Vagina (tissue), 2 donors: ENCODE results near the gene DFFB. TPM values are rescaled to one million over a fixed set of nuclear protein-coding genes. Genes with fewer than 3 reads are reported as not detected.

Source experiments
- DNase-seq, 2 donors: peaks; one replicate each; pipeline ENCODE4 v3.0.0-alpha.2; 2017; ENCODE audit errors: extremely low spot score in 2 of 2
- H3K27ac ChIP-seq: fragments of 200-600 bp; sonication (generic); one replicate; pipeline ENCODE4 v1.5.1; 2019
- H3K27me3 ChIP-seq: fragments of 200-600 bp; sonication (generic); one replicate; pipeline ENCODE4 v1.5.1; 2019
- H3K36me3 ChIP-seq, 2 donors: fragments of 200-600 bp; sonication (generic); one replicate each; pipeline ENCODE4 v1.5.1; 2017 to 2019
- H3K4me1 ChIP-seq: fragments of 200-600 bp; sonication (generic); one replicate; pipeline ENCODE4 v1.5.1; 2019
- H3K4me3 ChIP-seq, 2 donors: fragments of 200-600 bp; sonication (generic); 1 replicate in 1 of 2; 2 replicates in 1 of 2; pipeline ENCODE4 v1.5.1; 2016 to 2019
- H3K9me3 ChIP-seq: fragments of 200-600 bp; sonication (generic); one replicate; pipeline ENCODE4 v1.5.1; 2019
- POLR2A ChIP-seq, 2 donors: fragments of 450-650 bp; IDR thresholded peaks; one replicate each; pipeline ENCODE4 v1.6.1; 2017; ENCODE audit warnings: antibody characterized with exemption in 2 of 2, mild to moderate bottlenecking in 2 of 2, moderate library complexity in 2 of 2
- POLR2AphosphoS5 ChIP-seq, 2 donors: sonication (generic); formaldehyde crosslinking; IDR thresholded peaks; one replicate each; pipeline ENCODE4 v1.9.0; 2017; ENCODE audit warnings: antibody characterized with exemption in 2 of 2, mild to moderate bottlenecking in 2 of 2, low read depth in 1 of 2; ENCODE audit not compliant: insufficient read depth in 1 of 2
- intact Hi-C: fragments of 100-400 bp; cut with DNase I; formaldehyde crosslinking; loops from one replicate; pipeline ENCODE4 v1.15.1; 2023
- total RNA-seq: library from RNA; depleted of rRNA; stranded (reverse); fragments of >200 nt; gene quantifications from one replicate; pipeline ENCODE4 v1.2.3, GENCODE V29; 2016
- TF ChIP-seq, protein P1 (sequence below), 3 experiments: fragments of 450-650 bp in 2 of 3; fragments of 200-600 bp in 1 of 3; sonication (generic) in 1 of 3; IDR thresholded peaks; one replicate each; pipeline ENCODE4 v1.5.1; 2017 to 2019; ENCODE audit warnings: antibody characterized with exemption in 3 of 3, mild to moderate bottlenecking in 2 of 3, moderate library complexity in 2 of 3

Gene DFFB
- total RNA-seq, 1 donor from 2014 or later, result 8.8 TPM

DNA sequence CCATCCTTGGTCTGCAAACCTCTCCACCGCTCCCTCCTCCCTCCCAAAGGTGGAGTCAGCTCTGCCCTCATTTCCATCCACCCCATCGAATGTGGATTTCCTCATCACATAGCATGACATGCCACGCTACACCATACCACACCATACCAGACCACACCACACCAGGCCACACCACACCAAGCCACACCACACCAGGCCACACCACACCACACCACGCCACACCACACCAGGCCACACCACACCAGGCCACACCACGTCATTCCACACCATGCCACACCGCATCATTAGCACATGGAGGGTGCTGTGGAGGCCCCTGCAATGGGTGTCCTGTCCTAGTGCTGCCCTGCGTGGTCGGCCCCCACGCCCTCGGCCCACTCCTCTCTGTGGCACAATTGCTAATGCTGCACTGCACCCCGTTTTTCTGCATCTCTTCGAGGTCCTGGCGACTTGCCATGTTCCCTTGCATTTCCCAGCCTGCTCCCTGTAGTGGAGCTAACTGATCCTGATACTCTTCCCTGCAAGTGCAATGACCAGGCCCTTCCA is 11.3 kb downstream of the DFFB start:
- no peaks in the 10 kb centered on the region for H3K4me1 ChIP-seq
- no peaks in the 10 kb centered on the region for H3K27me3 ChIP-seq
- H3K4me3 ChIP-seq, result no peak overlapping the region
- DNase-seq, result no peak
- peaks cover 0 to 52% of the 10 kb centered on the region in 2 donors for H3K36me3 ChIP-seq
- TF ChIP-seq, protein P1, sequence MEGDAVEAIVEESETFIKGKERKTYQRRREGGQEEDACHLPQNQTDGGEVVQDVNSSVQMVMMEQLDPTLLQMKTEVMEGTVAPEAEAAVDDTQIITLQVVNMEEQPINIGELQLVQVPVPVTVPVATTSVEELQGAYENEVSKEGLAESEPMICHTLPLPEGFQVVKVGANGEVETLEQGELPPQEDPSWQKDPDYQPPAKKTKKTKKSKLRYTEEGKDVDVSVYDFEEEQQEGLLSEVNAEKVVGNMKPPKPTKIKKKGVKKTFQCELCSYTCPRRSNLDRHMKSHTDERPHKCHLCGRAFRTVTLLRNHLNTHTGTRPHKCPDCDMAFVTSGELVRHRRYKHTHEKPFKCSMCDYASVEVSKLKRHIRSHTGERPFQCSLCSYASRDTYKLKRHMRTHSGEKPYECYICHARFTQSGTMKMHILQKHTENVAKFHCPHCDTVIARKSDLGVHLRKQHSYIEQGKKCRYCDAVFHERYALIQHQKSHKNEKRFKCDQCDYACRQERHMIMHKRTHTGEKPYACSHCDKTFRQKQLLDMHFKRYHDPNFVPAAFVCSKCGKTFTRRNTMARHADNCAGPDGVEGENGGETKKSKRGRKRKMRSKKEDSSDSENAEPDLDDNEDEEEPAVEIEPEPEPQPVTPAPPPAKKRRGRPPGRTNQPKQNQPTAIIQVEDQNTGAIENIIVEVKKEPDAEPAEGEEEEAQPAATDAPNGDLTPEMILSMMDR (IDR thresholded peaks at IDR 0.05), result no peak
- no peak for TF ChIP-seq POLR2A (IDR thresholded peaks at IDR 0.05)
- no peak for TF ChIP-seq POLR2AphosphoS5 (IDR thresholded peaks at IDR 0.05; ENCODE audit: insufficient read depth in 1 of 2, low read depth in 1 of 2)
- no peaks in the 10 kb centered on the region for H3K9me3 ChIP-seq
- no peak overlapping the region for H3K27ac ChIP-seq
- intact Hi-C loops, result no loop called here

DNA sequence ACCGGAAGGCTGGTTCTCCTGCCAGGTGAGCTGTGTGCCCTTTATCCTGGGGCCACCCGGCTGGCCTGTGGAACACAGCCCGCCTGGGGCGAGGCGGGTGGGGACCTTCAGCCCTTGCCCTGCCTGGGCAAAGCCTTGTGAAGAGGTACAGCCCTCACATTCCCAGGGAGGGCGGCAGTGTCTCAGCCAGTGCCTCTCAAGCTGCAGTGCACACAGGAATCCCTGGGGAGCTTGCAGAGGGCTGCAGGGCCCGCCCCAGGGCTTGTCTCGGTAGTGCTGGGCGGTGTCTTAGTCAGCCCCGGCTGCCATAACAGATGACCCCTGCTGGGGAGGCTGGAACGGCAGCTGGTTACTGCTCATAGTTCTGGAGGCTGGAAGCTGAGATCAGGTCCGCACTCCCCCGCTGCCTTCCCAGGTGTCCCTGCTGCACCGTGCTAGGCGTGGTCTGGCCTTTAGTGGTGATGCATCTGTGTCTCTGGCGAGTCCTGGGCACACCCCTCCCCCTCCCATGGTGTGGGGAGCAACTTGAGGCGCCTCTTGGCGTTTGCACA is 12.6 kb downstream of the DFFB start:
- Histone ChIP-seq H3K9me3 (no peaks in the 10 kb centered on the region), H3K36me3 (peaks cover 0 to 57% of the 10 kb centered on the region in 2 donors), H3K4me3 (no peak overlapping the region), H3K4me1 (no peaks in the 10 kb centered on the region), H3K27ac (no peak overlapping the region), H3K27me3 (no peaks in the 10 kb centered on the region)
- DNase-seq, result no peak
- TF ChIP-seq, protein P1 (IDR thresholded peaks at IDR 0.05), result no peak
- TF ChIP-seq POLR2A (IDR thresholded peaks at IDR 0.05), result no peak
- TF ChIP-seq POLR2AphosphoS5 (IDR thresholded peaks at IDR 0.05; ENCODE audit: insufficient read depth in 1 of 2, low read depth in 1 of 2), result no peak
- intact Hi-C loops, result no loop called here

DNA sequence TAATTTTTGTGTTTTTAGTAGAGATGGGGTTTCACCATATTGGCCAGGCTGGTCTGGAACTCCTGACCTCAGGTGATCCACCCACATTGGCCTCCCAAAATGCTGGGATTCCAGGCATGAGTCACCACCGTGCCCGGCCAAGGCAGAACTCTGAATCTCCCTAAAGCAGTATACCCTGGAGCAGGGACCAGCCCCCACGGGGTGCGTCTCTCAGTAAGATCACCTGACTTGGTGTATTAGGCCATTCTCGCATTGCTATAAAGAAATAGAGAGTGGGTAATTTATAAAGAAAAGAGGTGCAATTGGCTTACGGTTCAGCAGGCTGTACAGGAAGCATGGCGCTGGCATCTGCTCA is 14.2 kb downstream of the DFFB start:
- H3K4me1 ChIP-seq, result no peaks in the 10 kb centered on the region
- TF ChIP-seq POLR2AphosphoS5 (IDR thresholded peaks at IDR 0.05; ENCODE audit: insufficient read depth in 1 of 2, low read depth in 1 of 2) (no peak), POLR2A (IDR thresholded peaks at IDR 0.05) (no peak)
- TF ChIP-seq, protein P1 (IDR thresholded peaks at IDR 0.05), result no peak
- H3K27me3 ChIP-seq, result no peaks in the 10 kb centered on the region
- no peak overlapping the region for H3K4me3 ChIP-seq
- H3K36me3 ChIP-seq, result peaks cover 0 to 72% of the 10 kb centered on the region in 2 donors
- no peaks in the 10 kb centered on the region for H3K9me3 ChIP-seq
- no peak for DNase-seq
- intact Hi-C loops, result no loop called here
- no peak overlapping the region for H3K27ac ChIP-seq

DNA sequence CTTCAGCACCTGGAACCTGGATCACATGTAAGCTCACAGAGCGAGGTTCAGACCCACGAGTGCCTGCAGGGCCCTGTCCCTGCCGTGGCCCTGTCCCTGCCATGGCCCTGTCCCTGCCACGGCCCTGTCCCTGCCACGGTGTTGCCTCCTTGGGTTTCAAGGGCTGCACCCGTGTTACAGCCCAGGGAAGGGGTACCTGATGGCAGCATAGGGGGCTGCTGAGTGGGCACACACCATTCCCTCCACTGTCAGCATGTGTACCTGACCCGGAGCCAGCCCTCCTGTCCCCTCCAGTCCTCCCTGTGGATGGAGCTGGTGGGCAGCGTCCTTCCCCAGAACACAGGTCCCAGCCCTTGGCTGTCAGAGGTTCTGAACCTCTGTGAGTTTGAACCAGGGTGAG is 15.3 kb downstream of the DFFB start:
- TF ChIP-seq POLR2AphosphoS5 (IDR thresholded peaks at IDR 0.05; ENCODE audit: insufficient read depth in 1 of 2, low read depth in 1 of 2) (no peak), POLR2A (IDR thresholded peaks at IDR 0.05) (no peak)
- TF ChIP-seq, protein P1 (IDR thresholded peaks at IDR 0.05), result no peak
- H3K4me3 ChIP-seq, result no peak overlapping the region
- DNase-seq, result no peak
- intact Hi-C loops, result no loop called here
- no peaks in the 10 kb centered on the region for H3K9me3 ChIP-seq
- no peak overlapping the region for H3K27ac ChIP-seq
- no peaks in the 10 kb centered on the region for H3K4me1 ChIP-seq
- peaks cover 0 to 66% of the 10 kb centered on the region in 2 donors for H3K36me3 ChIP-seq
- H3K27me3 ChIP-seq, result no peaks in the 10 kb centered on the region

DNA sequence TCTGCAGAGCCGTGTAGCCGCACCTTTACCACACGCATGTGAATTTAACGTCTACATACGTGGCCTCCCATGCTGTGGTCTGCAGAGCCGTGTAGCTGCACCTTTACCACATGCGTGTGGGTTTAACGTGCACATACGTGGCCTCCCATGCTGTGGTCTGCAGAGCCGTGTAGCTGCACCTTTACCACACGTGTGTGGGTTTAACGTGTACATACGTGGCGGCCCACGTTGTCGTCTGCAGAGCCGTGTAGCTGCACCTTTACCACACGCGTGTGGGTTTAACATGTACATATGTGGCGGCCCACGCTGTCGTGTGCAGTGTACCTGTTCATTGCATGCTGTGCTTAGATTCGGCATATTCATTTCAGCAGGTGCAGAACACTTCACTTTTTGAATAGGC is 17.5 kb downstream of the DFFB start:
- H3K27ac ChIP-seq, result no peak overlapping the region
- intact Hi-C loops, result no loop called here
- peaks cover 0 to 72% of the 10 kb centered on the region in 2 donors for H3K36me3 ChIP-seq
- H3K4me1 ChIP-seq, result no peaks in the 10 kb centered on the region
- H3K9me3 ChIP-seq, result peaks cover 3% of the 10 kb centered on the region
- H3K4me3 ChIP-seq, result no peak overlapping the region
- H3K27me3 ChIP-seq, result no peaks in the 10 kb centered on the region
- TF ChIP-seq POLR2AphosphoS5 (IDR thresholded peaks at IDR 0.05; ENCODE audit: insufficient read depth in 1 of 2, low read depth in 1 of 2), result no peak
- no peak for TF ChIP-seq POLR2A (IDR thresholded peaks at IDR 0.05)
- TF ChIP-seq, protein P1 (IDR thresholded peaks at IDR 0.05), result no peak
- DNase-seq, result no peak
